Neural cell (in vitro differentiated cells): Measurements from ENCODE around the gene ICA1. TPM values are rescaled to one million over a fixed set of nuclear protein-coding genes. Genes with fewer than 3 reads are reported as not detected.

Experiments used
- H2AFZ ChIP-seq: fragments of 200-600, 300-800 bp; sonication (generic), shearing (Covaris generic); 2 replicates; pipeline ENCODE4 v1.6.0; 2014; ENCODE audit warnings: low read depth, mild to moderate bottlenecking, antibody characterized with exemption, low read length, moderate library complexity
- H3F3A ChIP-seq: fragments of 200-600 bp; shearing (Covaris generic); 2 replicates; pipeline ENCODE4 v1.6.1; 2016; ENCODE audit warnings: mild to moderate bottlenecking, moderate library complexity, mixed read lengths, antibody characterized with exemption, low read length; ENCODE audit not compliant: insufficient read depth, poor library complexity, severe bottlenecking
- H3K27ac ChIP-seq: fragments of 200-600, 300-800 bp; sonication (generic), shearing (Covaris generic); 2 replicates; pipeline ENCODE4 v1.5.1; 2014; ENCODE audit warnings: mild to moderate bottlenecking, low read length, moderate library complexity
- H3K27me3 ChIP-seq: fragments of 300-800, 200-600 bp; sonication (generic), shearing (Covaris generic); 2 replicates; pipeline ENCODE4 v1.6.0; 2014; ENCODE audit warnings: mild to moderate bottlenecking, low read depth, low read length, moderate library complexity; ENCODE audit not compliant: insufficient read depth
- H3K36me3 ChIP-seq: fragments of 300-800, 200-600 bp; sonication (generic), shearing (Covaris generic); 2 replicates; pipeline ENCODE4 v1.5.1; 2014; ENCODE audit warnings: mild to moderate bottlenecking, antibody characterized with exemption, low read length, moderate library complexity; ENCODE audit not compliant: insufficient read depth
- H3K4me2 ChIP-seq: fragments of 300-800, 200-600 bp; sonication (generic), shearing (Covaris generic); 2 replicates; pipeline ENCODE4 v1.6.0; 2014; ENCODE audit warnings: mild to moderate bottlenecking, low read length
- H3K4me3 ChIP-seq: fragments of 300-800, 200-600 bp; sonication (generic), shearing (Covaris generic); 2 replicates; pipeline ENCODE4 v1.5.1; 2014; ENCODE audit warnings: mild to moderate bottlenecking, low read length, moderate library complexity
- H3K79me2 ChIP-seq: fragments of 200-600 bp; shearing (Covaris generic); replicated peaks from 2 replicates; pipeline ENCODE4 v1.6.0; 2014; ENCODE audit warnings: mild to moderate bottlenecking, low read length, moderate library complexity; ENCODE audit not compliant: insufficient read depth
- H3K9ac ChIP-seq: fragments of 300-800, 200-600 bp; sonication (generic), shearing (Covaris generic); 2 replicates; pipeline ENCODE4 v1.6.1; 2016; ENCODE audit warnings: mild to moderate bottlenecking, low read length, mixed read lengths
- H3K9me2 ChIP-seq: fragments of 200-600 bp; shearing (Covaris generic); 2 replicates; pipeline ENCODE4 v1.6.1; 2016; ENCODE audit warnings: mild to moderate bottlenecking, low read length, mixed read lengths; ENCODE audit not compliant: insufficient read depth
- H3K9me3 ChIP-seq: fragments of 200-600, 300-800 bp; sonication (generic), shearing (Covaris generic); 2 replicates; pipeline ENCODE4 v1.6.1; 2016; ENCODE audit warnings: mild to moderate bottlenecking, mixed run types, low read length, moderate library complexity, mixed read lengths
- H4K20me1 ChIP-seq: fragments of 200-600 bp; shearing (Covaris generic); 2 replicates; pipeline ENCODE4 v1.6.1; 2016; ENCODE audit warnings: mild to moderate bottlenecking, mixed run types; ENCODE audit not compliant: insufficient read depth
- EP300 ChIP-seq: fragments of 450-650 bp; conservative IDR thresholded peaks from 2 replicates; pipeline ENCODE4 v1.6.1; 2014; ENCODE audit warnings: antibody characterized with exemption, mild to moderate bottlenecking, moderate library complexity; ENCODE audit not compliant: poor library complexity, severe bottlenecking
- EZH2 ChIP-seq: fragments of 200-600, 300-800 bp; shearing (Covaris generic), sonication (generic); IDR thresholded peaks from 2 replicates; pipeline ENCODE4 v1.6.1; 2014; ENCODE audit warnings: antibody characterized with exemption, low read length, borderline replicate concordance, mild to moderate bottlenecking; ENCODE audit not compliant: insufficient read depth, poor library complexity, severe bottlenecking
- MXI1 ChIP-seq: fragments of 450-650 bp; conservative IDR thresholded peaks from 2 replicates; pipeline ENCODE4 v1.6.1; 2014; ENCODE audit warnings: antibody characterized with exemption, mild to moderate bottlenecking; ENCODE audit not compliant: poor library complexity, severe bottlenecking
- POLR2AphosphoS5 ChIP-seq: IDR thresholded peaks from 2 replicates; pipeline ENCODE4 v1.6.1; 2012
- RAD21 ChIP-seq: fragments of 450-650 bp; conservative IDR thresholded peaks from 2 replicates; pipeline ENCODE4 v1.6.1; 2014; ENCODE audit warnings: antibody characterized with exemption, mild to moderate bottlenecking, moderate library complexity
- SMC3 ChIP-seq: fragments of 450-650 bp; conservative IDR thresholded peaks from 2 replicates; pipeline ENCODE4 v1.6.1; 2014; ENCODE audit warnings: antibody characterized with exemption, mild to moderate bottlenecking, moderate library complexity; ENCODE audit not compliant: poor library complexity
- TAF1 ChIP-seq: IDR thresholded peaks from 2 replicates; pipeline ENCODE4 v1.6.1; 2012; ENCODE audit warnings: low read depth
- polyA plus RNA-seq: library from polyadenylated mRNA; depleted of rRNA; stranded (reverse); fragments of >200 nt; gene quantifications from 2 replicates; pipeline ENCODE4 v1.2.3, GENCODE V29; 2014
- TF ChIP-seq, protein P1 (sequence below): IDR thresholded peaks from 2 replicates; pipeline ENCODE4 v1.6.1; 2012; ENCODE audit warnings: borderline replicate concordance
- TF ChIP-seq, protein P2 (sequence below): fragments of 450-650 bp; IDR thresholded peaks from 2 replicates; pipeline ENCODE4 v1.5.1; 2014; ENCODE audit warnings: antibody characterized with exemption, mild to moderate bottlenecking, moderate library complexity; ENCODE audit not compliant: poor library complexity, severe bottlenecking

ICA1 gene
- polyA plus RNA-seq, 1 donor from 2014 or later = 18.6 TPM

DNA sequence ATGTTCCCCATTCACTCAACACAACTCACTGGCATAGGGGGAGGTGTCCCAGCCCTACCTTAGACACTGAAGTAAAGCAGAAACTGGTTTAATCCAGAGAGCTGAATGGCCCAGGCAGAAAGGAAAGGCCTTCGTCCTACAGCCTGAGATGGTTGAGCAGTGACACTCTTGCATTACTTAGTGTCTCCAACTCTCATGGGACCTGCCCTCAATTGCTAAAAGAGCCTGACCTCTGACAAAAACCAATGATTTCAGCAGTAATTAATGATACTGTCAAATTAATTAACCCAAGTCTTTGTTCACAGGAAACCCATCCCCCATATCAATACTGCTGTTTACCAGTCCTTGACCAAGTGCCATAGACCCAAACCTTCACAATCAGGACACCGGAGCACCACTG lies 48.6 kb downstream of the ICA1 start:
- Histone ChIP-seq H3F3A (no peaks in the 10 kb centered on the region), H3K79me2 (no peaks in the 10 kb centered on the region), H3K36me3 (no peaks in the 10 kb centered on the region), H3K4me3 (no peak overlapping the region), H3K9me2 (no peaks in the 10 kb centered on the region), H3K4me2 (no peak overlapping the region), H3K9ac (no peak overlapping the region), H3K27me3 (no peaks in the 10 kb centered on the region), H3K27ac (no peak overlapping the region), H2AFZ (no peak overlapping the region), H3K9me3 (no peaks in the 10 kb centered on the region), H4K20me1 (no peaks in the 10 kb centered on the region)
- no peak for TF ChIP-seq MXI1
- no peak for TF ChIP-seq EZH2
- TF ChIP-seq, protein P1, sequence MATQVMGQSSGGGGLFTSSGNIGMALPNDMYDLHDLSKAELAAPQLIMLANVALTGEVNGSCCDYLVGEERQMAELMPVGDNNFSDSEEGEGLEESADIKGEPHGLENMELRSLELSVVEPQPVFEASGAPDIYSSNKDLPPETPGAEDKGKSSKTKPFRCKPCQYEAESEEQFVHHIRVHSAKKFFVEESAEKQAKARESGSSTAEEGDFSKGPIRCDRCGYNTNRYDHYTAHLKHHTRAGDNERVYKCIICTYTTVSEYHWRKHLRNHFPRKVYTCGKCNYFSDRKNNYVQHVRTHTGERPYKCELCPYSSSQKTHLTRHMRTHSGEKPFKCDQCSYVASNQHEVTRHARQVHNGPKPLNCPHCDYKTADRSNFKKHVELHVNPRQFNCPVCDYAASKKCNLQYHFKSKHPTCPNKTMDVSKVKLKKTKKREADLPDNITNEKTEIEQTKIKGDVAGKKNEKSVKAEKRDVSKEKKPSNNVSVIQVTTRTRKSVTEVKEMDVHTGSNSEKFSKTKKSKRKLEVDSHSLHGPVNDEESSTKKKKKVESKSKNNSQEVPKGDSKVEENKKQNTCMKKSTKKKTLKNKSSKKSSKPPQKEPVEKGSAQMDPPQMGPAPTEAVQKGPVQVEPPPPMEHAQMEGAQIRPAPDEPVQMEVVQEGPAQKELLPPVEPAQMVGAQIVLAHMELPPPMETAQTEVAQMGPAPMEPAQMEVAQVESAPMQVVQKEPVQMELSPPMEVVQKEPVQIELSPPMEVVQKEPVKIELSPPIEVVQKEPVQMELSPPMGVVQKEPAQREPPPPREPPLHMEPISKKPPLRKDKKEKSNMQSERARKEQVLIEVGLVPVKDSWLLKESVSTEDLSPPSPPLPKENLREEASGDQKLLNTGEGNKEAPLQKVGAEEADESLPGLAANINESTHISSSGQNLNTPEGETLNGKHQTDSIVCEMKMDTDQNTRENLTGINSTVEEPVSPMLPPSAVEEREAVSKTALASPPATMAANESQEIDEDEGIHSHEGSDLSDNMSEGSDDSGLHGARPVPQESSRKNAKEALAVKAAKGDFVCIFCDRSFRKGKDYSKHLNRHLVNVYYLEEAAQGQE = no peak
- TF ChIP-seq, protein P2, sequence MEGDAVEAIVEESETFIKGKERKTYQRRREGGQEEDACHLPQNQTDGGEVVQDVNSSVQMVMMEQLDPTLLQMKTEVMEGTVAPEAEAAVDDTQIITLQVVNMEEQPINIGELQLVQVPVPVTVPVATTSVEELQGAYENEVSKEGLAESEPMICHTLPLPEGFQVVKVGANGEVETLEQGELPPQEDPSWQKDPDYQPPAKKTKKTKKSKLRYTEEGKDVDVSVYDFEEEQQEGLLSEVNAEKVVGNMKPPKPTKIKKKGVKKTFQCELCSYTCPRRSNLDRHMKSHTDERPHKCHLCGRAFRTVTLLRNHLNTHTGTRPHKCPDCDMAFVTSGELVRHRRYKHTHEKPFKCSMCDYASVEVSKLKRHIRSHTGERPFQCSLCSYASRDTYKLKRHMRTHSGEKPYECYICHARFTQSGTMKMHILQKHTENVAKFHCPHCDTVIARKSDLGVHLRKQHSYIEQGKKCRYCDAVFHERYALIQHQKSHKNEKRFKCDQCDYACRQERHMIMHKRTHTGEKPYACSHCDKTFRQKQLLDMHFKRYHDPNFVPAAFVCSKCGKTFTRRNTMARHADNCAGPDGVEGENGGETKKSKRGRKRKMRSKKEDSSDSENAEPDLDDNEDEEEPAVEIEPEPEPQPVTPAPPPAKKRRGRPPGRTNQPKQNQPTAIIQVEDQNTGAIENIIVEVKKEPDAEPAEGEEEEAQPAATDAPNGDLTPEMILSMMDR = no peak
- no peak for TF ChIP-seq SMC3
- TF ChIP-seq TAF1 = no peak
- TF ChIP-seq POLR2AphosphoS5 = no peak
- TF ChIP-seq RAD21 = no peak
- TF ChIP-seq EP300 = no peak

DNA sequence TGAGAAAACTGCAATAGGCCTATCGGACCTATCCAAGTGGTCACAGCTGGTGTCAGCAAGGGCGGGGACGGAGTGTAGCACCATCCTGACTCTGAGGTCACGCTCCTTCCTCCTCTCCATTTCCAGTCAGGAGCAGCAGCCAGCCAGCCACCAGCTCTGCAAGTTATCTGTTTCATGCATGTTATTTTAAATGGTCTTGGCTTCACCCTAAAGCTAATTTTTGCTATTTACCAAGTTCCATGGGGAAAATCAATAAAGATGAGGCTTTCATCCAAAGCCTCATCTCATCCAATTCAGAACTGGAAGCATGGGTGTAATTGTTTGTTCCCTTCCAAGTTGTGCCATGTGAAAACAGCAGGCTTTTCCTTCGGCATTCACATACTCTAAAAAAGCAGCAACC lies 49.3 kb downstream of the ICA1 start:
- Histone ChIP-seq H3K27me3 (no peaks in the 10 kb centered on the region), H3F3A (no peaks in the 10 kb centered on the region), H3K4me2 (no peak overlapping the region), H3K79me2 (no peaks in the 10 kb centered on the region), H3K4me3 (no peak overlapping the region), H3K36me3 (no peaks in the 10 kb centered on the region), H3K9ac (no peak overlapping the region), H3K27ac (no peak overlapping the region), H4K20me1 (no peaks in the 10 kb centered on the region), H3K9me3 (no peaks in the 10 kb centered on the region), H2AFZ (no peak overlapping the region), H3K9me2 (no peaks in the 10 kb centered on the region)
- no peak for TF ChIP-seq EP300
- TF ChIP-seq EZH2 = no peak
- TF ChIP-seq RAD21 = no peak
- TF ChIP-seq MXI1 = no peak
- TF ChIP-seq, protein P1 = no peak
- TF ChIP-seq, protein P2 = no peak
